ENCODE results near the gene KIF22. TPM values are rescaled to one million over a fixed set of nuclear protein-coding genes. Genes with fewer than 3 reads are reported as not detected.

KIF22 gene
- total RNA-seq, 1 donor, result 8.3 TPM

GRCh38 chr16:29763326-29763725 is 27.2 kb upstream of the KIF22 start:
- no peak overlapping the region for H3K4me3 ChIP-seq (ENCODE audit: insufficient read depth, low read length)
- no peak for TF ChIP-seq CTCF (IDR thresholded peaks at IDR 0.05; ENCODE audit: extremely low read depth, low read depth, low read length)
- no peak overlapping the region for H3K27ac ChIP-seq (ENCODE audit: low read depth, low read length)
- H3K4me1 ChIP-seq (ENCODE audit: insufficient read depth, low read length), result no peaks in the 10 kb centered on the region
- no peak overlapping the region for H2AFZ ChIP-seq (ENCODE audit: low read length)
- DNase-seq (ENCODE audit: insufficient read length, low spot score, missing footprints), result peak; percentile 14
- no peaks in the 10 kb centered on the region for H3K36me3 ChIP-seq (ENCODE audit: insufficient read depth, low read length)
- no peak overlapping the region for H3K4me2 ChIP-seq (ENCODE audit: insufficient read depth, low read length)
- no peaks in the 10 kb centered on the region for H3K9me3 ChIP-seq (ENCODE audit: low read depth, low read length)
- no peaks in the 10 kb centered on the region for H3K27me3 ChIP-seq (ENCODE audit: insufficient read depth, low read length)
- H3K79me2 ChIP-seq (ENCODE audit: insufficient read depth, low read length), result no peaks in the 10 kb centered on the region
- H4K20me1 ChIP-seq (ENCODE audit: insufficient read depth, low read length), result no peaks in the 10 kb centered on the region

- no peaks in the 10 kb centered on the region for H4K20me1 ChIP-seq (ENCODE audit: insufficient read depth, low read length)
- H3K36me3 ChIP-seq (ENCODE audit: insufficient read depth, low read length), result no peaks in the 10 kb centered on the region
- H3K4me1 ChIP-seq (ENCODE audit: insufficient read depth, low read length), result no peaks in the 10 kb centered on the region
- H3K4me3 ChIP-seq (ENCODE audit: insufficient read depth, low read length), result no peak overlapping the region
- H3K4me2 ChIP-seq (ENCODE audit: insufficient read depth, low read length), result no peak overlapping the region
- DNase-seq (ENCODE audit: insufficient read length, low spot score, missing footprints), result peak; percentile 32
- no peak overlapping the region for H3K27ac ChIP-seq (ENCODE audit: low read depth, low read length)
- peaks cover 4% of the 10 kb centered on the region for H3K27me3 ChIP-seq (ENCODE audit: insufficient read depth, low read length)
- no peak overlapping the region for H2AFZ ChIP-seq (ENCODE audit: low read length)
- no peaks in the 10 kb centered on the region for H3K9me3 ChIP-seq (ENCODE audit: low read depth, low read length)
- H3K79me2 ChIP-seq (ENCODE audit: insufficient read depth, low read length), result no peaks in the 10 kb centered on the region
- no peak for TF ChIP-seq CTCF (IDR thresholded peaks at IDR 0.05; ENCODE audit: extremely low read depth, low read depth, low read length)
Observed at GRCh38 chr16:29765167-29766032, 25.2 kb upstream of the KIF22 start.

- Histone ChIP-seq H3K36me3 (ENCODE audit: insufficient read depth, low read length) (no peaks in the 10 kb centered on the region), H3K27ac (ENCODE audit: low read depth, low read length) (no peak overlapping the region), H3K9me3 (ENCODE audit: low read depth, low read length) (no peaks in the 10 kb centered on the region), H3K4me2 (ENCODE audit: insufficient read depth, low read length) (no peak overlapping the region), H2AFZ (ENCODE audit: low read length) (no peak overlapping the region), H3K27me3 (ENCODE audit: insufficient read depth, low read length) (peaks cover 4% of the 10 kb centered on the region), H3K4me1 (ENCODE audit: insufficient read depth, low read length) (no peaks in the 10 kb centered on the region), H4K20me1 (ENCODE audit: insufficient read depth, low read length) (no peaks in the 10 kb centered on the region), H3K79me2 (ENCODE audit: insufficient read depth, low read length) (no peaks in the 10 kb centered on the region), H3K4me3 (ENCODE audit: insufficient read depth, low read length) (no peak overlapping the region)
- no peak for DNase-seq (ENCODE audit: insufficient read length, low spot score, missing footprints)
- no peak for TF ChIP-seq CTCF (IDR thresholded peaks at IDR 0.05; ENCODE audit: extremely low read depth, low read depth, low read length)
Observed at GRCh38 chr16:29766571-29766970, 24.0 kb upstream of the KIF22 start.

GRCh38 chr16:29767062-29767461 is 23.5 kb upstream of the KIF22 start:
- DNase-seq (ENCODE audit: insufficient read length, low spot score, missing footprints), result no peak
- Histone ChIP-seq H3K4me2 (ENCODE audit: insufficient read depth, low read length) (no peak overlapping the region), H3K27me3 (ENCODE audit: insufficient read depth, low read length) (peaks cover 4% of the 10 kb centered on the region), H3K9me3 (ENCODE audit: low read depth, low read length) (no peaks in the 10 kb centered on the region), H4K20me1 (ENCODE audit: insufficient read depth, low read length) (no peaks in the 10 kb centered on the region), H3K4me1 (ENCODE audit: insufficient read depth, low read length) (no peaks in the 10 kb centered on the region), H3K27ac (ENCODE audit: low read depth, low read length) (no peak overlapping the region), H2AFZ (ENCODE audit: low read length) (no peak overlapping the region), H3K36me3 (ENCODE audit: insufficient read depth, low read length) (no peaks in the 10 kb centered on the region), H3K79me2 (ENCODE audit: insufficient read depth, low read length) (no peaks in the 10 kb centered on the region), H3K4me3 (ENCODE audit: insufficient read depth, low read length) (no peak overlapping the region)
- TF ChIP-seq CTCF (IDR thresholded peaks at IDR 0.05; ENCODE audit: extremely low read depth, low read depth, low read length), result no peak
